Coronary artery (tissue), 2 donors: ENCODE data around the gene TSPOAP1.

Source experiments
- DNase-seq: peaks from one replicate; pipeline ENCODE4 v3.0.0-alpha.2; 2017; ENCODE audit warnings: low spot score
- H3K27ac ChIP-seq, 2 donors: fragments of 200-600 bp; sonication (generic); one replicate each; pipeline ENCODE4 v1.5.1; 2016 to 2019
- H3K4me3 ChIP-seq: fragments of 200-600 bp; sonication (generic); 2 replicates; pipeline ENCODE4 v1.5.1; 2016; ENCODE audit warnings: mild to moderate bottlenecking, moderate library complexity
- TF ChIP-seq, protein P1 (sequence below): fragments of 200-600 bp; sonication (generic); IDR thresholded peaks from one replicate; pipeline ENCODE4 v1.5.1; 2019; ENCODE audit warnings: antibody characterized with exemption

Gene TSPOAP1

GRCh38 chr17:58308173-58308984 is 20.2 kb downstream of the TSPOAP1 start:
- no peak overlapping the region for H3K4me3 ChIP-seq
- TF ChIP-seq, protein P1, sequence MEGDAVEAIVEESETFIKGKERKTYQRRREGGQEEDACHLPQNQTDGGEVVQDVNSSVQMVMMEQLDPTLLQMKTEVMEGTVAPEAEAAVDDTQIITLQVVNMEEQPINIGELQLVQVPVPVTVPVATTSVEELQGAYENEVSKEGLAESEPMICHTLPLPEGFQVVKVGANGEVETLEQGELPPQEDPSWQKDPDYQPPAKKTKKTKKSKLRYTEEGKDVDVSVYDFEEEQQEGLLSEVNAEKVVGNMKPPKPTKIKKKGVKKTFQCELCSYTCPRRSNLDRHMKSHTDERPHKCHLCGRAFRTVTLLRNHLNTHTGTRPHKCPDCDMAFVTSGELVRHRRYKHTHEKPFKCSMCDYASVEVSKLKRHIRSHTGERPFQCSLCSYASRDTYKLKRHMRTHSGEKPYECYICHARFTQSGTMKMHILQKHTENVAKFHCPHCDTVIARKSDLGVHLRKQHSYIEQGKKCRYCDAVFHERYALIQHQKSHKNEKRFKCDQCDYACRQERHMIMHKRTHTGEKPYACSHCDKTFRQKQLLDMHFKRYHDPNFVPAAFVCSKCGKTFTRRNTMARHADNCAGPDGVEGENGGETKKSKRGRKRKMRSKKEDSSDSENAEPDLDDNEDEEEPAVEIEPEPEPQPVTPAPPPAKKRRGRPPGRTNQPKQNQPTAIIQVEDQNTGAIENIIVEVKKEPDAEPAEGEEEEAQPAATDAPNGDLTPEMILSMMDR, result no peak
- H3K27ac ChIP-seq, result no peak overlapping the region
- DNase-seq, result peak; percentile 69

GRCh38 chr17:58307468-58308172 is 21.0 kb downstream of the TSPOAP1 start:
- Histone ChIP-seq H3K4me3 (no peak overlapping the region), H3K27ac (no peak overlapping the region)
- no peak for DNase-seq
- TF ChIP-seq, protein P1, result no peak

DNA sequence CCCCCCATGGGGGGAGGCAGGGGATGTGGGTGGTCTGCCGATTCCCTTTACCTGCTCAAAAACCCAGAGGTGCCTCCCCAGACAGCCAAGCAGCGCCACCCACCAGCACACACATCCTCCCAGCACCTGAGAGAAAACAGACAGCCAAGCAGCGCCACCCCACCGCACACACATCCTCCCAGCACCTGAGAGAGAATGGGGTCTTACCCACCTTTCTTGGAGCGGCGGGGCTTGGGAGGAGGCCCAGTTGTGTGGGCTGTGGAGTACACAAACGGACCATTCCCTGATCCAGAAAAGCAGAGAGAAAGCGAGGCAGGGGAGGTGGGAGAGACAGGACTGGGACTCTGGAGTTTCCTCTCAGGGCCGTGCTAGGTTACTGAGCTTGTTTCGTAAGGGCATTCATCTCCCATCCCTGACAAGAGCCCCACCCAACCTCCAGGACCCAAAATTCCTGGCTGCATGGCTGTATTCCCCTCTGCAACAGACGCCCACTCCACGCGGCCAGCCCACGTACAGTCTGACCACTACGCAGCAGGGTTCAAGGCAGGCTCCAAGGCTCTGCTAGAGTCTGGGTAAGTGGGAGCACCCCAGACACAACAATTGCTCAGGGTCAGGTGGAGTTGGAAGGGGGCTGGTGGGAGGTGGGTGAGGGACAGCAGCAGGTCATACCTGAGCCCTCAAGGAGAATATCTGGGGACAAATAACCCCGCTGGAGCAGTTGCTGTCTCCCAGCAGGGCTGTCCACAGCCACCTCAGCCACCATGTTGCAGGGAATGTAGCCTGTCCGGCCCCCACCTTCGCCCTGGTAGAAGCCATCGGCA is 22.3 kb downstream of the TSPOAP1 start:
- no peak overlapping the region for H3K4me3 ChIP-seq
- peak; percentile 43 for DNase-seq
- TF ChIP-seq, protein P1, result no peak
- no peak overlapping the region for H3K27ac ChIP-seq

- Histone ChIP-seq H3K27ac (no peak overlapping the region), H3K4me3 (no peak overlapping the region)
- TF ChIP-seq, protein P1, result no peak
- peak; percentile 35 for DNase-seq
Observed at GRCh38 chr17:58305626-58306025, 23.0 kb downstream of the TSPOAP1 start.

- TF ChIP-seq, protein P1, result no peak
- no peak overlapping the region for H3K4me3 ChIP-seq
- no peak overlapping the region for H3K27ac ChIP-seq
- DNase-seq, result peak; percentile 63
Observed at GRCh38 chr17:58304750-58305486, 23.7 kb downstream of the TSPOAP1 start.

- Histone ChIP-seq H3K27ac (no peak overlapping the region), H3K4me3 (no peak overlapping the region)
- TF ChIP-seq, protein P1, result no peak
- DNase-seq, result peak; percentile 58
Observed at GRCh38 chr17:58303971-58304749, 24.4 kb downstream of the TSPOAP1 start.
